A673 (cell line): ENCODE results near the gene IRAK4. TPM values are rescaled to one million over a fixed set of nuclear protein-coding genes. Genes with fewer than 3 reads are reported as not detected.
A peak's percentile ranks its signal among the peaks of the same experiment; 100 is the strongest.

ENCODE experiments used
- BruUV-seq: library from RNA; stranded (reverse); fragments of 400-500 nt; replicated peaks from 2 replicates; lab custom pipeline; 2021; lab: Mats Ljungman, UMichigan
- CTCF ChIA-PET: fragments of 300-600 bp; sonication (Branson Sonifier 250); formaldehyde crosslinking; loops from one replicate; lab custom pipeline; 2022; ENCODE audit warnings: antibody characterized with exemption; lab: Charles Lee
- POLR2A ChIA-PET: fragments of 300-600 bp; sonication (Branson Sonifier 250); formaldehyde crosslinking; loops from one replicate; lab custom pipeline; 2022; ENCODE audit warnings: antibody characterized with exemption; ENCODE audit not compliant: low non-redundant PET; lab: Charles Lee
- DNase-seq: peaks from one replicate; pipeline ENCODE4 v3.0.0-alpha.2; 2015; ENCODE audit warnings: low spot score
- H3K27ac ChIP-seq: fragments of 200-600 bp; sonication (generic); 2 replicates; pipeline ENCODE4 v1.5.1; 2016; ENCODE audit warnings: mixed run types, low read depth, mild to moderate bottlenecking, mixed read lengths, antibody characterized with exemption, low read length; ENCODE audit not compliant: poor library complexity, severe bottlenecking
- H3K27me3 ChIP-seq: fragments of 200-600 bp; sonication (generic); replicated peaks from 2 replicates; pipeline ENCODE4 v1.6.1; 2017; ENCODE audit warnings: mixed run types, low read depth, mild to moderate bottlenecking, mixed read lengths, antibody characterized with exemption, low read length; ENCODE audit not compliant: insufficient read depth, poor library complexity
- H3K36me3 ChIP-seq: fragments of 200-600 bp; sonication (generic); 2 replicates; pipeline ENCODE4 v1.6.1; 2016; ENCODE audit warnings: mixed run types, mild to moderate bottlenecking, mixed read lengths, antibody characterized with exemption, low read length; ENCODE audit not compliant: insufficient read depth, poor library complexity, severe bottlenecking
- H3K4me1 ChIP-seq: fragments of 200-600 bp; sonication (generic); 2 replicates; pipeline ENCODE4 v1.6.1; 2017; ENCODE audit warnings: mixed run types, mild to moderate bottlenecking, mixed read lengths, antibody characterized with exemption, low read length; ENCODE audit not compliant: insufficient read depth, poor library complexity, severe bottlenecking
- H3K4me3 ChIP-seq: fragments of 200-600 bp; sonication (generic); 2 replicates; pipeline ENCODE4 v1.5.1; 2016; ENCODE audit warnings: low read depth, mixed run types, mild to moderate bottlenecking, mixed read lengths, low read length; ENCODE audit not compliant: poor library complexity, severe bottlenecking
- H3K9me3 ChIP-seq: fragments of 200-600 bp; sonication (generic); 2 replicates; pipeline ENCODE4 v1.6.1; 2016; ENCODE audit warnings: mixed run types, low read depth, mild to moderate bottlenecking, mixed read lengths, antibody characterized with exemption, low read length; ENCODE audit not compliant: poor library complexity, severe bottlenecking
- EZH2 ChIP-seq: fragments of 200-600 bp; sonication (generic); IDR thresholded peaks from 2 replicates; pipeline ENCODE4 v1.6.1; 2017; ENCODE audit warnings: borderline replicate concordance, low read depth, mild to moderate bottlenecking, mixed read lengths, antibody characterized with exemption, low read length; ENCODE audit not compliant: poor library complexity, severe bottlenecking
- intact Hi-C: fragments of 100-400 bp; cut with micrococcal nuclease; formaldehyde crosslinking; loops from one replicate; pipeline ENCODE4 v1.10.0; 2022; ENCODE audit not compliant: unreplicated experiment
- total RNA-seq: library from RNA; stranded (reverse); gene quantifications from 2 replicates; pipeline ENCODE4 v1.2.3, GENCODE V29; 2021
- TF ChIP-seq, protein P1 (sequence below): fragments of 300-800, 200-600 bp; sonication (generic); conservative IDR thresholded peaks from 2 replicates; pipeline ENCODE4 v1.5.1; 2017; ENCODE audit warnings: low read depth, mild to moderate bottlenecking, antibody characterized with exemption, low read length, moderate library complexity, mixed read lengths

The IRAK4 gene
- total RNA-seq, 1 experiment from 2014 or later, result 11.3 TPM

DNA sequence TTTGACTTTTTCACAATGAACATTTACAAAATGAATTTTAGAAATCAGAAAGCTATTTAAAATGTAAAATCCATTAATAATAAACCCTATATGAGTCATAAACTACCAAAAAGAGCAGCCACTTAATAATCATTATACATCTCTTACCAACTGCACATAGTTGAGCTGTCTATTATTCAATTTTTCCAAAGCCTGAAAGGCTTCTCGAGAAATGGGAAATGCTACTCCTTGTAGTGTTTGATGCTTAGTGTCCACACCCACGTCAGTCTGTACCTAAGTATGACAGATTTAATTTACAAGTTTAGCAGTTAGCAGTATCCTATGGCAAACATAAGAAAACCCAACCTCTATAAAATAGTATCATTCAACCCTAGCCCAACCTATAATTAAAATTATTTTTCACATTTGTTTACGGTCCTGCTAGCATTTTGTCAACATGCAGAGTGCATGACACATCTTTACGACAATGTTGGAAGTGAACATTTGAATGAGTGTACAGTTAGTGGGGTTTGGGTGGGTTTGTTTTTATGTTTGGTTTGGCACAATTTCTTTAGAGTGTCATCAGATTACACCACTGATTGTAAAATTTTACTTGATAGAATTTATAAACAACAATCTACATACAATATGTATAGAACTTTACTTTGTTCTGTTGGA, 38.9 kb downstream of the IRAK4 start:
- no peak for DNase-seq
- H3K4me3 ChIP-seq, result no peak overlapping the region
- TF ChIP-seq, protein P1, sequence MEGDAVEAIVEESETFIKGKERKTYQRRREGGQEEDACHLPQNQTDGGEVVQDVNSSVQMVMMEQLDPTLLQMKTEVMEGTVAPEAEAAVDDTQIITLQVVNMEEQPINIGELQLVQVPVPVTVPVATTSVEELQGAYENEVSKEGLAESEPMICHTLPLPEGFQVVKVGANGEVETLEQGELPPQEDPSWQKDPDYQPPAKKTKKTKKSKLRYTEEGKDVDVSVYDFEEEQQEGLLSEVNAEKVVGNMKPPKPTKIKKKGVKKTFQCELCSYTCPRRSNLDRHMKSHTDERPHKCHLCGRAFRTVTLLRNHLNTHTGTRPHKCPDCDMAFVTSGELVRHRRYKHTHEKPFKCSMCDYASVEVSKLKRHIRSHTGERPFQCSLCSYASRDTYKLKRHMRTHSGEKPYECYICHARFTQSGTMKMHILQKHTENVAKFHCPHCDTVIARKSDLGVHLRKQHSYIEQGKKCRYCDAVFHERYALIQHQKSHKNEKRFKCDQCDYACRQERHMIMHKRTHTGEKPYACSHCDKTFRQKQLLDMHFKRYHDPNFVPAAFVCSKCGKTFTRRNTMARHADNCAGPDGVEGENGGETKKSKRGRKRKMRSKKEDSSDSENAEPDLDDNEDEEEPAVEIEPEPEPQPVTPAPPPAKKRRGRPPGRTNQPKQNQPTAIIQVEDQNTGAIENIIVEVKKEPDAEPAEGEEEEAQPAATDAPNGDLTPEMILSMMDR, result no peak
- H3K4me1 ChIP-seq, result no peaks in the 10 kb centered on the region
- CTCF ChIA-PET, result no interaction called here
- no peaks in the 10 kb centered on the region for H3K27me3 ChIP-seq
- H3K9me3 ChIP-seq, result no peaks in the 10 kb centered on the region
- H3K36me3 ChIP-seq, result peaks cover 72% of the 10 kb centered on the region
- no peak overlapping the region for H3K27ac ChIP-seq
- BruUV-seq, result no TSS peak
- intact Hi-C loops, result no loop called here
- POLR2A ChIA-PET, result no interaction called here

DNA sequence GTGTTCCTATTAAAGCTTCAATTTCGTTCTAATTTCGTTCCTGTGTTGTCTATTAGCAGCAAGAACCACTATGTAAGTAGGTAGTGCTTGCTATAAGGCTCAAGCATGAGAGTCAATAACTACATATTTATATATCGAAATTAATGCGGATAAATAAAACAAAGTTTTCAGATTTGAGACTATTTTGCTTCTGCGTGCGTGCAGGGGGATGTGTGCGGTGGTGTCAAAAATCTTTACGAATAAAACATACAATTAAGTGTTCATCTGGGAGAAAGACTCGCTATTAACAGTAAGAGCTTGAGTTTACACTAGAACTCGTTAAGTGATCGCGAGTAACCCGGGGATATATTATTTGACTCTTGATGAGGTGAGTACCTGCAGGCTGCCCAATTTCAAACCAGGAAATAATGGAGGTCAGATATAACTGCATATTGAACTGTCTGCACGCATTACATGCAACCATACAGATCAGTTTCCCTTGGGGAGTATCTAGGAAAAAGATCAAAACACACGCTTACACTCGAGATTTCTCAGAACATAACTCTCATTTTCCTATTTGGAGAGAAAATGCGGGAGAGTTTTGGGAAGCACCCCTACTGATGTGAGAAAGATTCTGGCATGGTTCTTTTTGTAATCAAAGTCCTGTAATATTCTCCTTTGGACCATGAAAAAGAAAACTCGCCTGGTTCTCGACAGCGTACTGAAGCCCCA, 46.6 kb downstream of the IRAK4 start:
- POLR2A ChIA-PET, result no interaction called here
- H3K36me3 ChIP-seq, result peaks cover 18% of the 10 kb centered on the region

DNA sequence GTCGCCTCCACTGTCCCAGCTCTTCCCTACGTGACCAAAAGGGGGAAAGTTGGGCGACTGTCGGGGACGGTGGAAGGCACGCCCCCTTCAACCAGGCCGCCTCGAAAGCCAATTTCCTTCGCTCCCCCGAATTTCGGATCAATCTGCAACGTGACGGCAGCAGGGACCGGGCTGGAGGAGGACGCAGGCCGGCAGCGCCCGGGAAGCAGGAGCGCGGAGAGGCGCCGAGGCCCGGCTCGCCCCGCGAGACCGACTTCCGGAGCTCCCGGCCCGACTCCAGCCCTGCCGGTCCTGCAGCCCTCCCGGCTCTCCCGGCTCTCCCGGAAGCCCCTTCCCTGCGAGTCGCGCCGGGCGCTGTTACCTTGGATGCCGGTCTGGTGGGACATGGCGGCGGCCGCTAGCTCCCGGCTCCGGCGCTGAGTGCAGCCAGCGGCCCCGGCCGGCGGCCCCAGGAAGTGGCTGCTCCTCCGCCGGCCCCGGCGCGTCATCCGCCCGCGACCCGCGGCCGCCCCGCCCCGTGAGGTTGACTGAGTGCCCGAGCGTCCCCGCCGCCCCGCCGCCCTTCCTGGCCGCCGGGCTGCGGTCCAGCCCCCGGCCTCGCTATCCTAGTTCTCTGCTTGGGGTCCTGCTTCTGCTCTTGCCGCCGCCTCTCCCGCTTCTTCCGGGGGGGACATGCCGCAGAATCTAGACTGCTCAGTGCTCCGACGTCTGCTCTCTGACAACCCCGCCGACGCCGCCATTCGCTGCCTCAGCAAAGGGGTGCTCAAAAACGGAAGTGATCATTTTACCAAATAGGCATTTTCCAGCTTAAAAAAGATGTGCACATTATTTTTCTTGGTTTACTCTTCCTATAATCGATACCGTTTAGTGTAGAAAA, 47.3 kb downstream of the IRAK4 start, which contains the start of gene TWF1:
Gene TWF1, minus strand, starts transcription at position 458 of the 877 bp plus-strand sequence. Its CDS starts 72 bp downstream, at position 386.
- ChIA-PET CTCF (interaction anchor here (1.0 to 1.1 kb wide), 2 partner anchors 71 to 77 kb away, joined by 5 to 6 read pairs; no protein-coding TSS in a partner anchor), POLR2A (no interaction called here)
- DNase-seq, result peak; percentile 90
- H3K9me3 ChIP-seq, result no peaks in the 10 kb centered on the region
- BruUV-seq, result no TSS peak
- H3K27ac ChIP-seq, result peak within 1 kb of the TSS; percentile 97
- H3K36me3 ChIP-seq, result peaks cover 10% of the 10 kb centered on the region
- peak within 1 kb of the TSS; percentile 92 for H3K4me3 ChIP-seq
- H3K27me3 ChIP-seq, result no peaks in the 10 kb centered on the region
- intact Hi-C loops, result no loop called here
- peaks cover 15% of the 10 kb centered on the region for H3K4me1 ChIP-seq
- TF ChIP-seq, protein P1, result peak; percentile 27; the same call in 1 of the 2 replicates
- no peak for TF ChIP-seq EZH2

More for the DNA sequence above, 46.6 kb downstream of the IRAK4 start:
- H3K9me3 ChIP-seq, result no peaks in the 10 kb centered on the region
- H3K4me1 ChIP-seq, result peaks cover 15% of the 10 kb centered on the region
- TF ChIP-seq EZH2, result no peak
- TF ChIP-seq, protein P1, result no peak
- TSS peak; percentile 38 for BruUV-seq
- no peaks in the 10 kb centered on the region for H3K27me3 ChIP-seq
- DNase-seq, result peak; percentile 22
- intact Hi-C loops, result no loop called here
- peak overlapping the region; percentile 97 for H3K27ac ChIP-seq
- CTCF ChIA-PET, result interaction anchor here (0.6 to 1.1 kb wide), 3 partner anchors 71 to 1015 kb away, joined by 3 to 6 read pairs (median 5); no protein-coding TSS in a partner anchor
- H3K4me3 ChIP-seq, result peak overlapping the region; percentile 92
